Ureter (tissue), 1 donor: ENCODE data around the gene FAM83B. TPM values are rescaled to one million over a fixed set of nuclear protein-coding genes. Genes with fewer than 3 reads are reported as not detected.
"Not testable (repeated sequence)": the region's sequence is repeated elsewhere in the genome, so short reads cannot be mapped to it uniquely, and the experiment has no call there.

Experiments used
- DNase-seq: peaks from one replicate; pipeline ENCODE4 v3.0.0-alpha.2; 2020; ENCODE audit warnings: low spot score
- total RNA-seq: library from RNA; stranded (reverse); gene quantifications from one replicate; pipeline ENCODE4 v1.2.4, GENCODE V29; 2023
- donor health status: DM: yes; HTN: yes; CAD: no.

FAM83B gene
- total RNA-seq, 1 donor from 2014 or later, result 24.9 TPM

DNA sequence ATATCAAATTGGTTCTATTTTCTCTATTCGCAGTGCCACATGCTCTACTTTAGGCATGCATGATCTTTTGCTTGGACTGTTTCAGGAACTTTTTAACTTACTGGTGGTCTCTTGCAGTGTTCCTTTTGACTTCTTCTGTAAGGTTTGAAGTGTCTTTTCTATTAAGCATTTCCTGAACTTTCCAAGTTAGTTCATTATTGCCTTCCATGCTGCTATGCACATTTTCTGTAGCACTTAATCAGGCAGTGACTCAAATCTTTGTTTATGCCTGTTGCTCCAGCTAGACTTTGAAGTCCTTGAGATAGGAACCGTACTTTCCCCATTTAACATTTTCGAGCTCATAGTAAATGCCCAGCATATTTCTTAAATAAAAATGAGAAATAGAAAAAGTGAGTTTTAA is 52.2 kb downstream of the FAM83B start:
- no peak for DNase-seq

DNA sequence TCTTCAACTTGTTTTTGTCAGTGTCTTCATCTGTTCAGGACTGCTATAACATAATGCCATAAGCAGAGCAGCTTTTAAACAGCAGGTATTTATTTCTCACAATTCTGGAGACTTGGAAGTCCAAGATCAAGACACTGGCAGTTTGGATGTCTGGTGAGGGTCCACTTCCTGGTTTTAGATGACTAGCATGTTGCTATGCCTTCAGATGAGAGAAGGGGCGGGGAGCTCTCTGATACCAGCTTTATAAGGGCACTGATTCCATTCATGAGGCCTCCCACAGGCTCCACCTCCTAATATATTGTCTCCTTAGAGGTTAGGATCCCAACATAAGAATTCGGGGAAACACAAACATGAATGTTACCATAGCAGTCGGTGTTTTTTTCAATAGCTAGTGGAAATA is 52.9 kb downstream of the FAM83B start:
- DNase-seq, result no peak

DNA sequence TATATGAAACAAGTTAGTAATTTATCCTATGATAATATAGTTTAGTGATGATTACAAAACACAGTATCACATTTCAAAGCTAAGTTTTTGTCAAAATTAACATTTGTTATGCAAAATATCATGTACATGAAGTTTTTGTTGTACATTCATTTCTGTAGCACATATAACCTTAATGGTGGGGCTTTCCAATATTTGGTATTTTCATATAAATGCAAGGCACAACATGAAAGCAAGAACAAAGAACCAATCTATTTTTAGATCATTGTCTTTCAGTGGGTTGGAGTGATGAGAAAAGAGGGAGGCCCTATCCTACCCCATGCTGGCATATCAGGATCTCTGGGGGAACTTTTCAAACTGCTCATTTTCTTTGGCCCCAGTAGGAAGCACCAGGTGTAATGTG is 53.4 kb downstream of the FAM83B start:
- no peak for DNase-seq

GRCh38 chr6:54900666-54901065 is 54.1 kb downstream of the FAM83B start:
- DNase-seq, result no peak

DNA sequence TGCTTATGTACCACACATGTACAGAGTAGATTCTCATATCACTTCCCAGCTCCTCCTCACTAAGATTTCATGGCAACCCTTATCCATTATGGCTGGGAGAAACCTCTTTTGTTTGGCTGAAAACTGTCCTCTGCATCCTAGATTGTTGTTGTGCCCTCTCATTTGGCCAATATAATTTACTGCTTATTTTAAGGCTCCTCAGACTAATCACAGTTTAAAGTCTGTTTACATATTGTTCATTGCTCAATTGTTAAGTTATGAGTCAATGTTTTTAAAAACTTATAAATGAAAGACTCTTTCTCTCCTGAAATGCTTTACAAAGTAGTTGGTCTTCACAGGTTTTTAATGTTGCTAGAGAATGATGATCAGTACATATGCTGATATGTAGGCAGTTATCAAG is 57.3 kb downstream of the FAM83B start:
- DNase-seq, result no peak

DNA sequence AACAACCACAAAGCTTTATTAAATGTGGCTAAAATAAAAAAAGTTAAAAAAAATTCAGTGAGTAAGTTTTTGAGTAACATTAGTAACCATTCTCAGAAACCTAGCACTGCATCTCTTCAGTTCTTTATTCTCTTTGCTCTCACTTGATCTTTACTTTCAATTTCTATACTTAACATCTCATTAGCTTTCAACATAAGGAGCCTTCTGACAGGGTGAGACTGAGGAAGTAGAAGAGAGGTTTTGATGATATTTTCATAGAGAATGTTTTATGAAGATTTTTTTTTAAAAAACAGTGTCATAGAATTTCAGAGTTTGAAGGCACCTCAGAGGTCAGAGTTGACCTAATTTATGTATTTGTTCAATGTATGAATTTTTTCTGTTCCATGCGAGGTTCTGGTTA is 60.8 kb downstream of the FAM83B start:
- no peak for DNase-seq

DNA sequence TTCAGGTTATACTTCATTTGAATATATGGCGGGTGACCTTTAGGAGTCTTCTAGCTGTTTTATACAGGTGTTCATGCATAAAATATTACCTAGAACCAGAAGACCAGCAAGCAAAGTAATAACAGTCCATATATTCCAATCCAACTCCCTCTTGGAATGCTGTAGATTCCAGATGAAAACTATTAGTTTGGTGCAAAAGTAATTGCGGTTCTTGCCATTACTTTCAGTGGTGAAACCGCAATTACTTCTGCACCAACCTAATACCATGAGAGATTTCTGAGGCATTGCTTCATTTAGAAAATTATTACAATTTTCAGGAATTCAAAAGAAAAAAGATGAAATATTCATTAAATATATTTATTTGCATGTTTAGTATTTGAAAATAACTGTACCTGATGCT is 62.6 kb downstream of the FAM83B start:
- DNase-seq, result no peak

- no peak for DNase-seq
These were observed 63.9 kb downstream of the FAM83B start for GRCh38 chr6:54910431-54910884.

- no peak for DNase-seq
These were observed 64.3 kb downstream of the FAM83B start for GRCh38 chr6:54910921-54911320.

- no peak for DNase-seq
These were observed 66.6 kb downstream of the FAM83B start for GRCh38 chr6:54913211-54913610.

DNA sequence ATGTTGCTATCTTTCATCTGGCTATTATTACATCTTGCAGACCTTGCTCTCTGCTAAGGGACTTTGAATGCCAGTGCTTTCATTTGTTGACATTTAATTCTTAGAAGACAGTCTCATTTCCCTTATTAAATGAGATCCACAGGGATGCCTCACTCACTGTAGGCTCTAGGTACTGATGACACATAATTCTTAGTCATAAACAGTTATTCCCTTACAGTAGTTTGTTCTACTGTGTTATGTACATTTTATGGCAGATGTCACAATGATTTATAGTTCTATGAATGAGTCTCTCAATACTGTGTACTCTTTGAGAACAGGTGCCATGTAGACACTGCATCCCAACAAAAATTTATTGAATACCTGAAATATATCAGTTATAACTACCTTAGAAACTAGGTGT is 70.3 kb downstream of the FAM83B start:
- no peak for DNase-seq

- no peak for DNase-seq
These were observed 74.1 kb downstream of the FAM83B start for GRCh38 chr6:54920628-54921027.

DNA sequence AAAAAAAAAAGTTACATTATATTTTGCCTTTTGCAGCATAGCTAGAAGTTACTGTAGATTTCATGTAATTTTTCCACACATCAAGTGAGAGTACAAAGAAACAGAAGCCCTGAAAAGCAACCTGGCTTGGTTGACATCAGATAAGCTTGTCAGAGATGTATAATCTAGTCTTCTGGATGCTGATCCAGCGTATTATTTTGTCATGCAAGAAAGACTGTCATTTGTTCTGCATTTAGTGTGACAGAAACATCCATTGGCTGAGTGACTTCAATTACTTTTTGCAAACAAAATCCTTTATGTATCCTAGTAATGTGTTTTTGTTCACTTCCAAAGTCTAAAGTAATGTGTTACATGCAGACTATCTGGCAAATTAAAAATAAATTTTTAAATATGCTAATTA is 75.3 kb downstream of the FAM83B start:
- DNase-seq, result no peak

GRCh38 chr6:54929245-54929909 is 82.8 kb downstream of the FAM83B start:
- no peak for DNase-seq

- no peak for DNase-seq
These were observed 86.1 kb downstream of the FAM83B start for GRCh38 chr6:54932622-54933021.

GRCh38 chr6:54935739-54936138 is 89.2 kb downstream of the FAM83B start:
- no peak for DNase-seq

DNA sequence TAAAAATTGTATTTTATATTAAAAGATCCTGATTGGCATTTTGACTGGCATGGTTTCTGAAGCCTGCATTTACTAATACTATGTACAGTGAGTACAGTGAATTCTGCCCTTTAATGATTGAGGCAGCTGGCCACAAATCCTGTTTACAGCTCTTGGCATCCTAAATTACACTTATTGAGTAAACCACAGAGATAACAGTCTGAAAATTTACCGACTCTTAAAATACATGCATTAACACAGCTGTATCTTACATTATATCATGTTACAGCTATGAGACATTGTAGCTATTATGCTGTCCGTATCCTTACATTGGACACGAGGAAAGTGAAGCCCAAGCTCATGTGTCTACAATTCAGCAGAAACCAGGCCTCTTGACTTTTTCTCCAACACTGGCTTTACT is 90.8 kb downstream of the FAM83B start:
- DNase-seq, result no peak

GRCh38 chr6:54957698-54958097 is 111.1 kb downstream of the FAM83B start:
- DNase-seq, result no peak

- no peak for DNase-seq
These were observed 111.9 kb downstream of the FAM83B start for GRCh38 chr6:54958446-54958845.

DNA sequence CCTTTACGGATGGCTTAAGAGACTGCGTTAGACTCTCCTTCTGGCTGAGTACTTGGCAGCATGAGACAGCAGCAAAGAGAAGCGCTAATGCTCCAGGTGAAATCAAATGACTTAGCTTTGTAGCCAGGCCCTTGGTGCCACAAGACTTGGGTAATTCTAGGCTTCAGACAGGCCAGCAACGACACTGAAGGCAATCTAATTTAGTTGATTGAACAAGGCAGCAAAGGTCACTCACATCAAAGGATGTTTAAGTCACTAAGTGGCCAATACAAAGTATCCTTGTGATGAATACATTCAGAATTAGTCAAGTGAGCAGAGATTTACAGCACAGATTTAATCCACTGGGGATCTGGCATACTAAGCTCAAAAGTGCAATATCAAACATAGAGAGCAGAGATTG is 113.2 kb downstream of the FAM83B start:
- no peak for DNase-seq

DNA sequence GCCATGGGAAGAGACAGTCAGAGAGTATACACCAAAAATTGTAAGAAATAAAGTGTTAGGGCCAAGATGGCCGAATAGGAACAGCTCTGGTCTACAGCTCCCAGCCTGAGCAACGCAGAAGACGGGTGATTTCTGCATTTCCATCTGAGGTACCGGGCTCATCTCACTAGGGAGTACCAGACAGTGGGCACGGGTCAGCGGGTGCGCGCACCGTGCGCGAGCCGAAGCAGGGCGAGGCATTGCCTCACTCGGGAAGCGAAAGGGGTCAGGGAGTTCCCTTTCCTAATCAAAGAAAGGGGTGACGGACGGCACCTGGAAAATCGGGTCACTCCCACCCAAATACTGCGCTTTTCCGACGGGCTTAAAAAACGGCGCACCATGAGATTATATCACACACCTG is 114.8 kb downstream of the FAM83B start:
- not testable (repeated sequence) for DNase-seq

DNA sequence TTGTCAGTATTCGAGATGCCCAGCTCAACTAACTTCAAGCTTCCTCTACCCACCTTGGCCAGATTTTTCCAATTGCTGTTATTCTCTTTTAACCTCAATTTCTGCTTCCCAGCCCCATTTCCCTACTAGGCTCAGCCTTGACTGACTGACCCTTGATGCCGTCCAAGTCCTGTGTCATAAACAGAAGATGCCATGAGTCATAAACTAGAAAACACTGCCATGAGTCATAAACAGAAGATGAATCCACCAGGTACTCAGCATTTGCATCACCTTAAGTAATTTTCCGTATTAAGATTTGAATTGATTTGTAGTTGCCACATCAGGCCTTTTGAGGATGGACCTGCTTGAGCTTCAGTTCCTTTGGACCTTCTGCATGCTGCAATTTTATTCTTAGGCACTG is 123.8 kb downstream of the FAM83B start:
- no peak for DNase-seq

- DNase-seq, result no peak
These were observed 125.3 kb downstream of the FAM83B start for GRCh38 chr6:54971825-54972224.

DNA sequence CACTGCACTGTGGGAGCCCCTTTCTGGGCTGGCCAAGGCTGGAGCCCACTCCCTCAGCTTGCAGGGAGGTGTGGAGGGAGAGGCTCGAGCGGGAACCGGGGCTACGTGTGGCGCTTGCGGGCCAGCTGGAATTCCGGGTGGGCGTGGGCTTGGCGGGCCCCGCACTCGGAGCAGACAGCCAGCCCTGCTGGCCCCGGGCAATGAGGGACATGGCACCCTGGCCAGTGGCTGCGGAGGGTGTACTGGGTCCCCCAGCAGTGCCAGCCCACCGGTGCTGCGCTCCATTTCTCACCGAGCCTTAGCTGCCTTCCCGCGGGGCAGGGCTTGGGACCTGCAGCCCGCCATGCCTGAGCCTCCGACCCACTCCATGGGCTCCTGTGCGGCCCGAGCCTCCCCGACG is 132.6 kb downstream of the FAM83B start:
- not testable (repeated sequence) for DNase-seq
